ENCODE data around the gene ORC4. TPM values are rescaled to one million over a fixed set of nuclear protein-coding genes. Genes with fewer than 3 reads are reported as not detected.

ORC4 gene
- total RNA-seq, 1 donor from 2014 or later: 79.6 TPM

- Histone ChIP-seq H3K4me3 (no peak overlapping the region), H3K9me3 (no peaks in the 10 kb centered on the region), H3K4me1 (no peaks in the 10 kb centered on the region), H3K27ac (no peak overlapping the region), H3K36me3 (peaks cover 0 to 7% of the 10 kb centered on the region in 2 donors), H3K27me3 (no peaks in the 10 kb centered on the region)
- no peak for TF ChIP-seq CTCF (IDR thresholded peaks at IDR 0.05)
- intact Hi-C loops (cut with DNase I): no loop called here
- no peak for DNase-seq (ENCODE audit: low spot score in 2 of 2)
Observed at GRCh38 chr2:148052687-148053086, 32.1 kb upstream of the ORC4 start.

- H3K4me3 ChIP-seq: no peak overlapping the region
- no peak for DNase-seq (ENCODE audit: low spot score in 2 of 2)
- intact Hi-C loops (cut with DNase I): no loop called here
- no peaks in the 10 kb centered on the region for H3K4me1 ChIP-seq
- TF ChIP-seq CTCF (IDR thresholded peaks at IDR 0.05): no peak
- no peak overlapping the region for H3K27ac ChIP-seq
- no peaks in the 10 kb centered on the region for H3K27me3 ChIP-seq
- peaks cover 0 to 5% of the 10 kb centered on the region in 2 donors for H3K36me3 ChIP-seq
- H3K9me3 ChIP-seq: no peaks in the 10 kb centered on the region
Observed at GRCh38 chr2:148049284-148049683, 28.7 kb upstream of the ORC4 start.

- no peak for TF ChIP-seq CTCF (IDR thresholded peaks at IDR 0.05)
- no peaks in the 10 kb centered on the region for H3K36me3 ChIP-seq
- H3K27me3 ChIP-seq: no peaks in the 10 kb centered on the region
- intact Hi-C loops (cut with DNase I): no loop called here
- no peak for DNase-seq (ENCODE audit: low spot score in 2 of 2)
- no peaks in the 10 kb centered on the region for H3K4me1 ChIP-seq
- no peak overlapping the region for H3K4me3 ChIP-seq
- no peak overlapping the region for H3K27ac ChIP-seq
- H3K9me3 ChIP-seq: no peaks in the 10 kb centered on the region
Observed at GRCh38 chr2:148048475-148049221, 28.1 kb upstream of the ORC4 start.

- intact Hi-C loops (cut with DNase I): no loop called here
Observed at GRCh38 chr2:148046802-148047201, 26.3 kb upstream of the ORC4 start.

GRCh38 chr2:148044322-148044721 is 23.8 kb upstream of the ORC4 start:
- Histone ChIP-seq H3K27ac (no peak overlapping the region), H3K4me1 (no peaks in the 10 kb centered on the region), H3K36me3 (no peaks in the 10 kb centered on the region), H3K4me3 (no peak overlapping the region), H3K9me3 (no peaks in the 10 kb centered on the region), H3K27me3 (no peaks in the 10 kb centered on the region)
- no peak for DNase-seq (ENCODE audit: low spot score in 2 of 2)
- TF ChIP-seq CTCF (IDR thresholded peaks at IDR 0.05): no peak
- intact Hi-C loops (cut with DNase I): no loop called here

More at GRCh38 chr2:148046802-148047201, 26.3 kb upstream of the ORC4 start:
- Histone ChIP-seq H3K4me1 (no peaks in the 10 kb centered on the region), H3K27me3 (no peaks in the 10 kb centered on the region), H3K9me3 (no peaks in the 10 kb centered on the region), H3K36me3 (no peaks in the 10 kb centered on the region), H3K27ac (no peak overlapping the region), H3K4me3 (no peak overlapping the region)
- DNase-seq (ENCODE audit: low spot score in 2 of 2): no peak
- no peak for TF ChIP-seq CTCF (IDR thresholded peaks at IDR 0.05)
